Measurements from ENCODE around the gene CCR5AS.

CCR5AS gene

GRCh38 chr3:46407970-46408369, 1.1 kb upstream of the CCR5AS start:
- no peak overlapping the region for H4K8ac ChIP-seq (replicated peaks; ENCODE audit: insufficient read length, low read depth, low read length)
- no peaks in the 10 kb centered on the region for H3K9me3 ChIP-seq (ENCODE audit: control insufficient read depth, low read depth, low read length)
- H3K79me1 ChIP-seq (ENCODE audit: insufficient read depth, low read depth, low read length, poor library complexity, severe bottlenecking) = no peaks in the 10 kb centered on the region
- no peak overlapping the region for H3K14ac ChIP-seq (ENCODE audit: insufficient read depth, low read length)
- no peak overlapping the region for H3T11ph ChIP-seq (ENCODE audit: low read length)
- no peaks in the 10 kb centered on the region for H3K4me1 ChIP-seq (ENCODE audit: insufficient read depth, low read length)
- no peak overlapping the region for H3K9ac ChIP-seq (ENCODE audit: extremely low read depth, insufficient read length, low read length)
- Mint-ChIP-seq H3K36me3 (ENCODE audit: insufficient read depth in 1 of 3, low read depth in 3 of 3) (no peaks in the 10 kb centered on the region), H3K9me3 (no peaks in the 10 kb centered on the region; a peak in 1 of 5 replicates), H3K27ac (no peak overlapping the region), H3K27me3 (ENCODE audit: low read depth) (peaks cover 4% of the 10 kb centered on the region), H3K4me3 (no peak overlapping the region), H3K4me1 (peaks cover 2 to 5% of the 10 kb centered on the region in 2 experiments; a peak in 2 of 4 replicates)
- no peak overlapping the region for H2BK15ac ChIP-seq (ENCODE audit: low read depth, low read length)
- H2BK20ac ChIP-seq (ENCODE audit: low read depth, low read length, poor library complexity, severe bottlenecking) = no peak overlapping the region
- no peak overlapping the region for H3K27ac ChIP-seq (ENCODE audit: insufficient read length, low read depth, low read length)
- no peak overlapping the region for H2BK120ac ChIP-seq (ENCODE audit: low read depth, low read length, poor library complexity, severe bottlenecking)
- WGBS (ENCODE audit: extremely low coverage, insufficient read length, low lambda C conversion rate) = no CpG with 5 or more reads among the region's 7 CpGs
- no peak overlapping the region for H2AFZ ChIP-seq (ENCODE audit: low read length)
- no peak overlapping the region for H4K91ac ChIP-seq (ENCODE audit: insufficient read length, low read depth, low read length)
- no peak for DNase-seq
- H2BK5ac ChIP-seq (ENCODE audit: insufficient read length, low read length) = no peak overlapping the region
- no peak overlapping the region for H2BK12ac ChIP-seq (ENCODE audit: insufficient read length, low read depth, low read length)
- no peaks in the 10 kb centered on the region for H3K79me2 ChIP-seq (ENCODE audit: insufficient read depth, low read length)
- no peaks in the 10 kb centered on the region for H4K20me1 ChIP-seq (ENCODE audit: control insufficient read depth, insufficient read depth, insufficient read length)
- H3K23ac ChIP-seq (ENCODE audit: insufficient read length, low read depth, low read length) = no peak overlapping the region
- TF ChIP-seq CTCF (conservative IDR thresholded peaks at IDR 0.05) = no peak
- no peak overlapping the region for H3K56ac ChIP-seq (ENCODE audit: insufficient read length, low read depth, low read length)
- no peaks in the 10 kb centered on the region for H3K23me2 ChIP-seq (ENCODE audit: insufficient read length, low read depth, low read length, poor library complexity, severe bottlenecking)
- H2AK5ac ChIP-seq (ENCODE audit: insufficient read length, low read length) = no peak overlapping the region
- no peak overlapping the region for H3K4ac ChIP-seq (ENCODE audit: low read depth, low read length)
- no peak overlapping the region for H3K18ac ChIP-seq (ENCODE audit: insufficient read length, low read depth, low read length)
- no peak overlapping the region for H4K5ac ChIP-seq (ENCODE audit: insufficient read length, low read depth, low read length)
- H3K4me2 ChIP-seq (ENCODE audit: insufficient read depth, insufficient read length, low read length) = no peak overlapping the region
- no peaks in the 10 kb centered on the region for H3K27me3 ChIP-seq (ENCODE audit: insufficient read depth, low read length)
